Measurements from ENCODE around the gene USP48.
A peak's percentile ranks its signal among the peaks of the same experiment; 100 is the strongest.

Gene USP48

GRCh38 chr1:21657456-21658190 lies 125.3 kb downstream of the USP48 start:
- H3K36me3 Mint-ChIP-seq, result peaks cover 5% of the 10 kb centered on the region
- ATAC-seq, result no peak
- H3K27ac Mint-ChIP-seq, result no peak overlapping the region
- H3K4me3 Mint-ChIP-seq, result no peak overlapping the region
- H3K4me1 Mint-ChIP-seq, result peaks cover 8% of the 10 kb centered on the region
- DNase-seq (ENCODE audit: low spot score in 2 of 2), result no peak
- no peaks in the 10 kb centered on the region for H3K9me3 Mint-ChIP-seq

GRCh38 chr1:21655748-21656147 lies 127.2 kb downstream of the USP48 start:
- Mint-ChIP-seq H3K9me3 (no peaks in the 10 kb centered on the region), H3K36me3 (peaks cover 5% of the 10 kb centered on the region), H3K4me1 (peaks cover 23% of the 10 kb centered on the region), H3K4me3 (no peak overlapping the region), H3K27ac (no peak overlapping the region)
- ATAC-seq (no peak), DNase-seq (ENCODE audit: low spot score in 2 of 2) (no peak)

DNA sequence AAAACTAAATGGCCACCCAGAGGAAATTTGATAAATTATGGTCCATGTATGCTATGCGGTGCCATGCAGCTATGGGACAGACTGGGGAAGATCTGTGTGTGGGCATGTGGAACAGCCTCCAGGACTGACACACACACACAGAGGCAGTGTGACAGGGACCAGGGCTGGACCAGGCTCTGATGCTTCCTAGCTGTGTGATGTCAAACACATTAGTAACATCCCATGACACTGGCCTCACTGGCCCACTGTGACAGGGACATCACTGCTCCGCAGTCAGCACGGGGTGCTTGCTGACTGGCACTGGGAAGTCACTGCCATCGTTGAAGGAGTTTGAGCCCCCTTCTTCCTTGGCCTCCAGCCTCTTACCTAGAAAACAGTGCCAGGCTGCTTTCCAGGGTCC lies 127.7 kb downstream of the USP48 start:
- no peak overlapping the region for H3K4me3 Mint-ChIP-seq
- peaks cover 5% of the 10 kb centered on the region for H3K36me3 Mint-ChIP-seq
- H3K27ac Mint-ChIP-seq, result no peak overlapping the region
- H3K4me1 Mint-ChIP-seq, result peaks cover 24% of the 10 kb centered on the region
- no peak for DNase-seq (ENCODE audit: low spot score in 2 of 2)
- no peak for ATAC-seq
- no peaks in the 10 kb centered on the region for H3K9me3 Mint-ChIP-seq

GRCh38 chr1:21654209-21654608 lies 128.7 kb downstream of the USP48 start:
- ATAC-seq (no peak), DNase-seq (ENCODE audit: low spot score in 2 of 2) (no peak)
- no peak overlapping the region for H3K27ac Mint-ChIP-seq
- H3K36me3 Mint-ChIP-seq, result peaks cover 4% of the 10 kb centered on the region
- no peaks in the 10 kb centered on the region for H3K9me3 Mint-ChIP-seq
- H3K4me1 Mint-ChIP-seq, result peaks cover 17% of the 10 kb centered on the region
- H3K4me3 Mint-ChIP-seq, result no peak overlapping the region

- DNase-seq (ENCODE audit: low spot score in 2 of 2) (no peak), ATAC-seq (no peak)
- peaks cover 17% of the 10 kb centered on the region for H3K4me1 Mint-ChIP-seq
- no peaks in the 10 kb centered on the region for H3K9me3 Mint-ChIP-seq
- H3K27ac Mint-ChIP-seq, result no peak overlapping the region
- H3K4me3 Mint-ChIP-seq, result no peak overlapping the region
- no peaks in the 10 kb centered on the region for H3K36me3 Mint-ChIP-seq
Observed at GRCh38 chr1:21653744-21654100, 129.2 kb downstream of the USP48 start.

DNA sequence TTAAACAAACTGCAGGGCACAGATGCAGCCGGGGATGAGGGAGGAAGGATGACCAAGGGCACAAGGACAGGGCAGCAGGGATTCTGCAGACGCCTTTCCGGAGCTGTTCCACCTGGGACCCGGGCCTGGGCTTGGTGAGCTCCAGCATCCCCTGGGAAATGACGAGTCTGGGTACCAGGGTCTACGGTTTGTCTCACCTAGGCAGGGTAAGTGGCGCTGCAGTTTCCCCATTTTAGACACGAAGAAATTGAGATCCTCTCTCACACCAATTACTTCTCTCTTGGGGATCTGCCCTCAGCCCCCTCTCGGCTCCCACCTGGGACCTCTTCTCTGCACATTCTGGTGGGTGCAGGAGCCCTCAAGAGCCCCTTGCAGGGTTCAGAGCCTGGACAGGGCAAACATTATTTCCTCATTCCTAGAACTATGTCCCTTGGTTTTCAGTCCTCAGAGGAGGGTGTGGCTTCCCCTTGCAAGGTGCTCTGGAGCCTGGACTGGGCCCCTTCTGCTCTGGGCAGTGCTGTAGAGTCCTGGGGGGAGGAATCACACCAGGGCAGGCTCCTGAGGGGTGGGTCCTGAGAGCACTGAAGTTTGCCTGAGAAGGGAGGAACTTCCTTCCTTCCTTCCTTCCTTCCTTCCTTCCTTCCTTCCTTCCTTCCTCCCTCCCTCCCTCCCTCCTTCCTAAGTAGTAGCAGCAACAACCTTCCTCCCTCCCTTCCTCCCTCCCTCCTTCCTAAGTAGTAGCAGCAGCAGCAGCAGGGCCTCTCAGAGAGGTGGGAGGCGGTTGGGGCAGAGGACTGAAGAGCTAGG lies 129.8 kb downstream of the USP48 start:
- Mint-ChIP-seq H3K27ac (no peak overlapping the region), H3K36me3 (no peaks in the 10 kb centered on the region), H3K4me3 (peak overlapping the region; percentile 78), H3K4me1 (peaks cover 17% of the 10 kb centered on the region), H3K9me3 (no peaks in the 10 kb centered on the region)
- ATAC-seq (no peak), DNase-seq (ENCODE audit: low spot score in 2 of 2) (no peak)

DNA sequence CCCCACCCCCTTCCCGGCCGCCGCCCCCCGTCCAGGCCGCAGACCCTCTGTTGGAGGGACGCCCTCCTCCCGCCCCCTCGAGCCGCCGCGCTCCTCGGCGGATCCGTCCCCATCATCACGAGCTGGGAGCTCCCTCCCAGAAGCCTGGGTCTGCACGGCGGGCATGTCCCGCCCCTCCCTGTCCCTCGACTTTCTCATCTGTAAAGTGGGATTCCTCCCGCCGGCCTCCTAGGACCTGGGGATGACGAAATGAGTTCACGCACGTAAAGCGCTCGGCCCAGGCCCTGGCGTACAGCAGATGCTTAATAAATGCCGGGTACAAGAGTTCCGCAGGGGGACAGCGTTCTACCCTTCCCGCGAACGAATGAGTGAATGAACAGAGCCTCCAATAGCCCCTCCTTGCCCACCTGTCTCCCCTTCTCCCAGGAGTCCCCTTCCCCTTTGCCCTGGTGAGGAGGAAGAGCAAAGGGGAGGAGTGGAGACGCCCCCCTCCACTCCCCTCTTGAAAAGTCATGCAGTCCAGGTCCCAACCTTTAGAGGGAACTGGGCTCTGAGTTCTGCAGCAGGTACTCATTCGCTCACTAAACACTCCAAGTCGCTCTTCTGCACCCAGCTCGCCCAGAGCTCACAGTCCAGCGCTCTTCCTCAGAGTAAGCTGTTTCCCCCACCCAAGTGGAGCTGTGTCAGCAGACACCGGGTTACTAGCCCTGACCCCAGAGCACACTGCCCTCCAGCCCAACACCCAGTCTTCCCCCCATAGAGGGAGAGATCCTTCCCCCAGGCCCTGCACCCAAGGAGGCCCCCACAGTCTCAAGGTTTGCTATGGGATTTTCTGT lies 130.6 kb downstream of the USP48 start:
- Mint-ChIP-seq H3K36me3 (no peaks in the 10 kb centered on the region), H3K4me1 (peaks cover 17% of the 10 kb centered on the region), H3K27ac (no peak overlapping the region), H3K9me3 (no peaks in the 10 kb centered on the region), H3K4me3 (peak overlapping the region; percentile 78)
- DNase-seq (ENCODE audit: low spot score in 2 of 2) (no peak), ATAC-seq (peak; percentile 2)

DNA sequence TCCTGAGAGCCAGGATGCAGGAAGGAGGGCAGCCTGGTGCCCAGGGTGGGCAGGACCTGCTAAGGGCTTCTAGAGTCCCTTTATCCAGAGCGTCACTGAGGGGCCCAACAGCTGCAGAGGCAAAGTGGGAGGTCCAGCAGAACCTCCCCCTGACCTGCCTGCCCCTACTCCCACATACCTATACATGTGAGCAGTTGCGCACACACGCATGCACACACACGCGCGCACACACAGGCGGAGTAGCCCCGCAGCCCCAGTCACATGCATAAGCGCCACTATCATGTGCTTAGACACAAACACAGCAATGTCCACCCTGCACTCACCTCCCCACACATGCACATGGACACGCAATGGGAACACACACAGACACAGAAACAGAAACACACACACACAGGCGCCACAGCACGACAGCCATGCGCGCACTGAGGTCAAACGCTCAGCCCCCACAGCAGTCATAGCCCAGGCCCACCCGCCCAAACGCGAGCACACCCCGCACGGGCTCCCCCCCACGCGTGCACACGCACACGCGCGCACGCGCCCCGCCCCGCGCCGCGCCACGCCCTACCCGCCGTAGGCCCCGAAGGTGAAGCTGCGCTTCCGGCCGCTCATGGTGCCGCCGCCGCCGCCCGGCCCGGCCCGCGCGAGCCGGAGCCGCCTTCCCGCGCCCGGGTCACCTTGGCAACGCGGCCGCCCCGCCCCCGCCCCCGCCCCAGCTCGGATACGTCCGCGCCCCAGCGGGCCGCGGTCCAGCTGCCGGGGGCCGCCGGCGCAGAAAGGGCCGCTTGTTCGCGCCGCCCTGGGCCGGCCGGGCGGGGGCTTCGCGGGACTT lies 131.5 kb downstream of the USP48 start:
- Mint-ChIP-seq H3K4me1 (peaks cover 17% of the 10 kb centered on the region), H3K27ac (no peak overlapping the region), H3K4me3 (peak overlapping the region; percentile 78), H3K9me3 (no peaks in the 10 kb centered on the region), H3K36me3 (no peaks in the 10 kb centered on the region)
- ATAC-seq, result peak; percentile 75
- peak in 1 of 2 donors; percentile 14 for DNase-seq (ENCODE audit: low spot score in 2 of 2)

- Mint-ChIP-seq H3K36me3 (no peaks in the 10 kb centered on the region), H3K4me1 (peaks cover 17% of the 10 kb centered on the region), H3K4me3 (peak overlapping the region; percentile 78), H3K27ac (no peak overlapping the region), H3K9me3 (no peaks in the 10 kb centered on the region)
- DNase-seq (ENCODE audit: low spot score in 2 of 2) (no peak), ATAC-seq (no peak)
Observed at GRCh38 chr1:21650400-21650799, 132.5 kb downstream of the USP48 start.

DNA sequence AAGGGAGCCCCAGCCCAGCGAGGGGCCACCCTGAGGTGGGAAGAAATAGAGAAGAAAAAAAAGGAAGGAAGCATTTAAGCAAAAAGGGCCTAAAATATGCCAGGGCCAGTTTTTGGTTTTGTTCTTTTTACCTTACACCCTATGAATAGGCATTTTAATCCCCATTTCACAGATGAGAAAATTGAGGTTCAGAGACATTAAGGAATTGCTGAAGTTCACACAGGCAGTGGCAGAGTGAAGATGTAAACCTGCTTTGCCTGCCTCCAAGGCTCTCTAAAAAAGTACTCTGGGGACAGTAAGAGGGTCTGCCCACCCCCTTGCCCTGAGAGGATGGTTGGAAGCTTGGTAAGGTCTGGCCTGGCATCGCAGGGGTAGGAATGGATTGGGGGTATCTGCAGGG lies 133.6 kb downstream of the USP48 start:
- ATAC-seq (no peak), DNase-seq (ENCODE audit: low spot score in 2 of 2) (no peak)
- Mint-ChIP-seq H3K4me1 (peaks cover 17% of the 10 kb centered on the region), H3K4me3 (no peak overlapping the region), H3K36me3 (no peaks in the 10 kb centered on the region), H3K27ac (peak overlapping the region; percentile 59), H3K9me3 (no peaks in the 10 kb centered on the region)

- ATAC-seq (no peak), DNase-seq (ENCODE audit: low spot score in 2 of 2) (no peak)
- H3K4me1 Mint-ChIP-seq, result peaks cover 17% of the 10 kb centered on the region
- H3K4me3 Mint-ChIP-seq, result no peak overlapping the region
- no peaks in the 10 kb centered on the region for H3K36me3 Mint-ChIP-seq
- H3K27ac Mint-ChIP-seq, result peak overlapping the region; percentile 59
- no peaks in the 10 kb centered on the region for H3K9me3 Mint-ChIP-seq
Observed at GRCh38 chr1:21648791-21649190, 134.2 kb downstream of the USP48 start.

DNA sequence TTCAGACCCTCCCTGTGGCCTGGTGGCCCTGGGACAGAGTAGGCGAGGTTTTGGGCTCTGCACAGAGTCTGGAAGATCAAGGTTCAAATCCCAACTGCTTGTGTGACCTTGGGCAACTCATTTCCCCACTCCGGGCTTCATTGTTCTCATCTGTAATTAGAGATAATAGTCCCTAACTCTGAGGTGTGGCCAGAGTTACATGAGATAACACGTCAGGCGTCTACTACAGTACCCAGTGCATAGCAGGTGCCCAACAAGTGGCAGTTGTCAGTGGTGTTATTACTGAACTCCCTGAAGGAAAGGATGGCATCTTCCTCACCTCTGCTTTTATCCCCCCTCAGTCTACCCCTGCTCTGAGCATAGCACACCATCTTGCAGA lies 134.6 kb downstream of the USP48 start:
- Mint-ChIP-seq H3K4me1 (peaks cover 17% of the 10 kb centered on the region), H3K4me3 (no peak overlapping the region), H3K36me3 (no peaks in the 10 kb centered on the region), H3K27ac (no peak overlapping the region), H3K9me3 (no peaks in the 10 kb centered on the region)
- ATAC-seq, result no peak
- DNase-seq (ENCODE audit: low spot score in 2 of 2), result no peak

- H3K27ac Mint-ChIP-seq, result no peak overlapping the region
- H3K36me3 Mint-ChIP-seq, result no peaks in the 10 kb centered on the region
- no peak for ATAC-seq
- no peak overlapping the region for H3K4me3 Mint-ChIP-seq
- DNase-seq (ENCODE audit: low spot score in 2 of 2), result peak in 1 of 2 donors; percentile 64
- peaks cover 17% of the 10 kb centered on the region for H3K4me1 Mint-ChIP-seq
- no peaks in the 10 kb centered on the region for H3K9me3 Mint-ChIP-seq
Observed at GRCh38 chr1:21647431-21648351, 135.3 kb downstream of the USP48 start.

- Mint-ChIP-seq H3K4me3 (no peak overlapping the region), H3K4me1 (no peaks in the 10 kb centered on the region), H3K27ac (no peak overlapping the region), H3K36me3 (no peaks in the 10 kb centered on the region), H3K9me3 (no peaks in the 10 kb centered on the region)
- DNase-seq (ENCODE audit: low spot score in 2 of 2) (no peak), ATAC-seq (no peak)
Observed at GRCh38 chr1:21645550-21645949, 137.4 kb downstream of the USP48 start.
